Effector memory CD8-positive, alpha-beta T cell (primary cell): ENCODE measurements around the gene LENG1.

Experiments
- ATAC-seq: fragments of 150-1000 bp; cut with Tn5 transposase; replicated peaks from 2 replicates; pipeline ENCODE4 v1.10.0; 2021; ENCODE audit warnings: mild to moderate bottlenecking, moderate library complexity
- DNase-seq, 3 experiments: peaks; one replicate each; pipeline ENCODE4 v3.0.0; 2021
- H3K27ac Mint-ChIP-seq, 2 donors: one replicate each; pipeline ENCODE4 v1.8.0; 2022; ENCODE audit warnings: mild to moderate bottlenecking in 2 of 2, mixed read lengths in 2 of 2, moderate library complexity in 2 of 2
- H3K27me3 Mint-ChIP-seq, 2 donors: one replicate each; pipeline ENCODE4 v1.8.0; 2022; ENCODE audit warnings: mixed read lengths in 2 of 2
- H3K36me3 Mint-ChIP-seq: one replicate; pipeline ENCODE4 v1.8.0; 2022; ENCODE audit warnings: mild to moderate bottlenecking, moderate library complexity, mixed read lengths; ENCODE audit not compliant: insufficient read depth
- H3K4me1 Mint-ChIP-seq, 2 donors: one replicate each; pipeline ENCODE4 v1.8.0; 2022; ENCODE audit warnings: low read depth in 2 of 2, mixed read lengths in 2 of 2
- H3K4me3 Mint-ChIP-seq, 2 donors: one replicate each; pipeline ENCODE4 v1.8.0; 2022; ENCODE audit warnings: mild to moderate bottlenecking in 2 of 2, mixed read lengths in 2 of 2, moderate library complexity in 2 of 2
- H3K9me3 Mint-ChIP-seq, 2 donors: one replicate each; pipeline ENCODE4 v1.8.0; 2022; ENCODE audit warnings: mixed read lengths in 2 of 2

Gene LENG1

DNA sequence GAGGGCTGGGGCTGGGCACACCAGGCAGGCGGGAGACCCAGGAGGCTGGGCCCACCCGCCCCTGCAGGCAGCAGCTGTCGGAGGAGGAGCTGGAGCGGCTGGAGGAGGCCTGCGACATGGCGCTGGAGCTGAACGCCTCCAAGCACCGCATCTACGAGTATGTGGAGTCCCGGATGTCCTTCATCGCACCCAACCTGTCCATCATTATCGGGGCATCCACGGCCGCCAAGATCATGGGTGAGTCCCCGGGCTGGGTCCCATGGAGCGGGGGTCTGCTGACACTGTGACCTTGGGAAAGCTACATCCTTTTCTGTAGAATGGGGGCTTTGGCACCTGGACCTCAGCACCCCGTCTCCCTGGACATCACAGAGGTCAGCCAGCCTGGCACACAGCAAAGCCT, 35.8 kb downstream of the LENG1 start:
- no peak overlapping the region for H3K4me3 Mint-ChIP-seq
- no peak overlapping the region for H3K27ac Mint-ChIP-seq
- H3K36me3 Mint-ChIP-seq = peaks cover 62% of the 10 kb centered on the region
- DNase-seq = no peak
- H3K27me3 Mint-ChIP-seq = no peaks in the 10 kb centered on the region
- ATAC-seq = no peak
- H3K9me3 Mint-ChIP-seq = no peaks in the 10 kb centered on the region
- H3K4me1 Mint-ChIP-seq = no peaks in the 10 kb centered on the region

DNA sequence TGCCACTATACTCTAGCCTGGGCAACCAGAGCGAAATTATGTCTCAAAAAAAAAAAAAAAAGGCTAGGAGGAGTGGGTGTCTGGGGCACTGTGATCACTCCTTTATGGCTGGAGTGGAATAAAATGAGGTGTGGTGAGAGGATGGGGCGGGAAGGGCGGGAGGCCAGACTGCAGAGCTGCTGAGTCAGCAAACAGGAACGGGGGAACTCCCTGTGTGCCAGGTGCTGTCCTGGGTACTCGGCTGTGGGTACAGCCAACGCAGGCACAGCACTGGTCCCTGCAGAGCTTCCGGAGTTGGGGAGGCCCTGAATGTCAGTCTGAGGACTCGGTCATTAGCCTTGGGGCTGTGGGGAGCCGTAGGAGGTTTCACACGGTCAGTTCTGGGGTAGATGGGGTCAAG, 38.3 kb downstream of the LENG1 start:
- H3K27ac Mint-ChIP-seq = no peak overlapping the region
- H3K4me1 Mint-ChIP-seq = peaks cover 7 to 11% of the 10 kb centered on the region in 2 donors
- no peak for ATAC-seq
- no peaks in the 10 kb centered on the region for H3K27me3 Mint-ChIP-seq
- H3K4me3 Mint-ChIP-seq = no peak overlapping the region
- no peaks in the 10 kb centered on the region for H3K9me3 Mint-ChIP-seq
- DNase-seq = no peak
- H3K36me3 Mint-ChIP-seq = peaks cover 62% of the 10 kb centered on the region

DNA sequence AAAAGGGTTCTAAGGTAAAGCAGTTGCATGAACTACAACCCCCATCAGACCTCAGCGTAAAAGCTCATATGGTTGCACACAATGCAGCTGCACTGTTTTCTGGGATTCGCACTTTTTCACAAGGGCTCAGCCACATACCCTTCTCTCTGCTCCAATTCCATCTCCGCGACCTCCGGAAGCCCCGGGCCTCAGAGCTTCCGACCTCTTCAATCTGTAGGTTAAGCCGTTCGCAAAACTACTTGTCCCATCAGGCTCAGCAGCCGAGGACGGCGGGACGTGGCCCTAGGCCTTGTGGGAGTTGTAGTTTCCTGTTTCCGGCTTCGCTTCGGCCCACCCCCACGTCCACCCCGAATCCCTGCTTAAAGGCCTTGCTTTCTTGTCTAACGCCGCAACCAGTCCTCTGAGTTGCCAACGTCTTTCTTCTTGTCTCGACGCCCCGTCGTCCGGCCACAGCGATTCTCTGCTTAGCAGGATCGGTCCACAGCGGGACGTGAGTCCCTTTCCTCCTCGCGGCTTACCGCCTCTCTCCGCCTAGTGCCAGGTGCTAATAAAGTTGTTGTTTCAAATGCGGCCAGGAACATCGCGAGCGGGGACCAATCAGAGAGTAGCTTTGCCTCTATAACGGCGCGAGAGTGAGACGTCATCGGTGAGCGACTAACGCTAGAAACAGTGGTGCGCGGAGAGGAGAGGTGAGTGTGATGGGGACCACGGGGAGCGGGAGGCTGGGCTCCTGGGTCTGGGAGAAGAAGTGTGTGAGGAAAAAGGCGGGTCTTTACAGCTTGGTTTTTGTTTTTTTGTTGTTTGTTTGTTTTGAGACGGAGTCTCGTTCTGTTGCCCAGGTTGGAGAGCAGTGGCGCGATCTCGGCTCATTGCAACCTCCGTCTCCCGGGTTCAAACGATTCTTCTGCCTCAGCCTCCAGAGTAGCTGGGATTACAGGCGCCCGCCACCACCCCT, 44.1 kb downstream of the LENG1 start, which contains the start of the genes PRPF31 and TFPT:
Gene PRPF31 (plus strand): TSS at position 646 of the 955 bp plus-strand sequence. CDS start 2,525 bp downstream, outside the sequence.
Gene TFPT (minus strand): TSS at position 549 of the 955 bp plus-strand sequence. CDS start 388 bp downstream, at position 161.
- peak within 1 kb of the TSS; percentile 84 to 88 for H3K4me3 Mint-ChIP-seq
- DNase-seq (peak; percentile 93 to 97 (median 97)), ATAC-seq (peak; percentile 87)
- H3K4me1 Mint-ChIP-seq = peaks cover 29 to 38% of the 10 kb centered on the region in 2 donors
- H3K27me3 Mint-ChIP-seq = no peaks in the 10 kb centered on the region
- no peaks in the 10 kb centered on the region for H3K9me3 Mint-ChIP-seq
- H3K27ac Mint-ChIP-seq = peak within 1 kb of the TSS; percentile 84 to 94
- H3K36me3 Mint-ChIP-seq = peaks cover 57% of the 10 kb centered on the region

DNA sequence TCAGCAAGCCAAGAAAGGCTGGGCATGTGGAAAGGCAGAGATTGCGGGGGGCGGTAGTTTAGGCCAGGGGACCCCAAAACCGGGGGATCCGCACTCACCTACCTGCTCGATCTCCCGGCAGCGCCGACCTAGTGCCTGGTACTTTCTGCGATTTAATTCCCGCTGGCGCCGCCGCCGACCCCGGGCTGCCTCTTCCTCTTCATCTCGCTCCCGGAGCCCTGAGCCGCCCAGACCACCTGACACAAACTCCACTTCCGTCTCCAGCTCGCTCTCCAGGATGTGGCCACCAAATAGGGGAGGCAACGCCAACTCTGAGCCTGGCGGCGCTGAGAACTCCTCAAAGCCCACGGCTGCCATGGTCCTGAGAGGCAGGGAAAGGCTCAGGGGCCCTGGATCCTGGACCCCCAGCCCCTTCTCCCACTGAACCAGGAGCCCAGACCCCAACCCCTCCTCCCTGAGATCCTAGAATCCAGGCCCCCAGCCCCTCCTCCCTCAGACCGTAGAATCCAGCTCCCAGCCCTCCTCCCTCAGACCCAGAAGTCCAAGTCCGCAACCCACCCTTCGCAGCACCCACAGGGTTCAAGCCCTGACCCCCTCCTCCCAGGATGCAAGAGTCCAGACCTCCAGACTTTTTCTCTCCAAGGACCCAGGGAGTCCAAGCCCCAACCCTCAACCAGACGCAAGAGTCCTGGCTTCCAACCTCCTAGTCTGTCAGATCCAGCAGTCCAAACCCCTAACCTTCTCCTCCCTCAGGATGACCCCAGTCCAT, 45.0 kb downstream of the LENG1 start:
- Mint-ChIP-seq H3K27ac (peak overlapping the region; percentile 84 to 94), H3K36me3 (peaks cover 55% of the 10 kb centered on the region), H3K4me1 (peaks cover 29 to 41% of the 10 kb centered on the region in 2 donors), H3K27me3 (no peaks in the 10 kb centered on the region), H3K9me3 (no peaks in the 10 kb centered on the region), H3K4me3 (peak overlapping the region; percentile 84 to 88)
- DNase-seq (peak in 2 of 3 experiments; percentile 35 to 46), ATAC-seq (peak; percentile 39)

DNA sequence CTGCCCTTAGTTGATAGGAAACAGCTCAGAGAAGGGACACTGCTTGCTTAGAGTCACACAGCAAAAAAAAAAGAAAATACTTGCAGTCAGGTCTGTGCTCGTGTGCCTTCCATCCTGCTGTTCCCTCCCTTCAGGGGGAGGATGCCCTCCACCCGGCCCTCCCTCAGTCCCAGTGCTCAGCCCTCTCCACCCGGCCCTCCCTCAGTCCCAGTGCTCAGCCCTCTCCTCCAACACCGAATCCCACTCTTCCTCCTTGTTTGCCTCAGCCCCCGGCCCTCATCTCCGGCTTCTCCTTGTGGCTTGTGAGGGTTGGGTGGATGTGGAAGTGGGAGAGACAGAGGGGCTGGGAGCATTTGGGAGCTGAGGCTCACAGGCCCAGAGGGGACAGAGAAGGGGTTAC, 49.9 kb downstream of the LENG1 start:
- ATAC-seq = no peak
- Mint-ChIP-seq H3K9me3 (no peaks in the 10 kb centered on the region), H3K36me3 (peaks cover 60% of the 10 kb centered on the region), H3K4me1 (peaks cover 15 to 34% of the 10 kb centered on the region in 2 donors), H3K4me3 (no peak overlapping the region), H3K27ac (no peak overlapping the region), H3K27me3 (no peaks in the 10 kb centered on the region)
- no peak for DNase-seq

DNA sequence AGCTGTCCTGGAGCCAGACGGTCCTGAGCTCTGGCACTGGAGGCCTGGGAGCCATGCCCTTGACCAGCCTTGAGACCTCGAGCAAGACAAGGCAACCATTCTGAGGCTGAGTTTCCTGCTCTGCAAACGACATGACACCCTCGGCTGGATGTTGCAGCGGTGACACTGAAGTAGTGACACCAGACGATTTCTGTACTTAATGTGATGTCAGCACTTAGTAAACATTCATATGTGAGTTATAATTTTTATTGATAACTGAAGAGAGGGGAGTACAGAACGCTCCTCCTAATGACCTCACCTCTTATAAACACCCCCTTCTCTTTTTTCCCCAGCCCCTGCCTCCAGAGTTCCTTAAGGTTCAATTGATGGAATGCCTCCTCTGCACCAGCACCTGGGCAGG, 51.0 kb downstream of the LENG1 start:
- Mint-ChIP-seq H3K27ac (no peak overlapping the region), H3K4me3 (no peak overlapping the region), H3K9me3 (no peaks in the 10 kb centered on the region), H3K4me1 (peaks cover 5 to 23% of the 10 kb centered on the region in 2 donors), H3K36me3 (peaks cover 64% of the 10 kb centered on the region), H3K27me3 (no peaks in the 10 kb centered on the region)
- no peak for ATAC-seq
- no peak for DNase-seq

DNA sequence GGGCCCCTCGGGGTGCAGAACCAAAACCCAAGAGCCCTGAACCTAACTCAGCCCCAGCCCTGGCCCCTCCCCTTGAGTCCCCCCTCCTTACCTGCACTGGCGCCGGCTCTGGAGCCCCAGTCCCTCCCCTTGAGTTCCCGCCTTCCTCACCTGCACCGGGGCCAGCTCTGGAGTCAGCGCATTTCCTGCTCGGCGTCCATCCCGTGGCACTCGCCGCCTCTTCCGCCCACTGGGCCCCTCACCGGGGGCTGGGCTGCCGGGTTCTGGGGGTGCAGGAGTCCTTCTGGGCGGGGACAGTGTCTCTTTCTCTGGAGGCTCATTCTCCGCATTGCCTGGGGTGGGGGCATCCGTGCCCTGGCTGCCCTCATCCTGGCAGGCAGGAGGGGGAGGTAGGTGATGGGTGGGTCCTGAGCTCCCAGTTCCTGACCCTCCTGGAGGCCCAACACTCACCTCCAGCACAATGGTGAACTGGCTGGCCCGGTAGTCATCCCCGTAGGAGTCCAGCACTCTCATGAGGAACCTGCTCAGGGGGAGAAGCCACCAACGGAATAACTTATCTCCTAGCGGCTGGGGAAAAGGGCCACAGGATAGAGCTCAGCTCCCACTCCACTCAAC, 51.5 kb downstream of the LENG1 start:
- no peak for DNase-seq
- H3K27ac Mint-ChIP-seq = peak overlapping the region in 1 of 2 donors; percentile 52
- peaks cover 9 to 26% of the 10 kb centered on the region in 2 donors for H3K4me1 Mint-ChIP-seq
- H3K36me3 Mint-ChIP-seq = peaks cover 64% of the 10 kb centered on the region
- no peak for ATAC-seq
- no peak overlapping the region for H3K4me3 Mint-ChIP-seq
- H3K9me3 Mint-ChIP-seq = no peaks in the 10 kb centered on the region
- H3K27me3 Mint-ChIP-seq = no peaks in the 10 kb centered on the region

DNA sequence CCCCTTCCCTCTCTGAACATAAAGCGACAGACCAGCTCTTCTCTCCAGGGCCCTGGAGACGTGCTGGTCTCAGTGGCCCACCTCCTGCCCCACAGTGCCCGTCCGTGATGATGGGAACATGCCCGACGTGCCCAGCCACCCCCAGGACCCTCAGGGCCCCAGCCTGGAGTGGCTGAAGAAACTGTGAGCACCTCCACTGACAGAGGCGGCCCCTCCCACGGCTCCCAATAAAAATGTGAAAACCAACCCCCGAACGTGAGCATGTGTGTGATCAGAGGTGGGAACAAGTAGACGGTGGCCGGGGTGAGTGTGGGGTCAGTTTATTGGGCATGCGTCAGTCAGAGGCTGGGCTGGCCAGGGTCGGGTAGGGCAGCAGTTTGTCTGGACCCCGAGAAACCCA, 52.8 kb downstream of the LENG1 start:
- no peaks in the 10 kb centered on the region for H3K9me3 Mint-ChIP-seq
- H3K27me3 Mint-ChIP-seq = no peaks in the 10 kb centered on the region
- peaks cover 65% of the 10 kb centered on the region for H3K36me3 Mint-ChIP-seq
- H3K27ac Mint-ChIP-seq = no peak overlapping the region
- peaks cover 15 to 35% of the 10 kb centered on the region in 2 donors for H3K4me1 Mint-ChIP-seq
- ATAC-seq (no peak), DNase-seq (no peak)
- H3K4me3 Mint-ChIP-seq = no peak overlapping the region

DNA sequence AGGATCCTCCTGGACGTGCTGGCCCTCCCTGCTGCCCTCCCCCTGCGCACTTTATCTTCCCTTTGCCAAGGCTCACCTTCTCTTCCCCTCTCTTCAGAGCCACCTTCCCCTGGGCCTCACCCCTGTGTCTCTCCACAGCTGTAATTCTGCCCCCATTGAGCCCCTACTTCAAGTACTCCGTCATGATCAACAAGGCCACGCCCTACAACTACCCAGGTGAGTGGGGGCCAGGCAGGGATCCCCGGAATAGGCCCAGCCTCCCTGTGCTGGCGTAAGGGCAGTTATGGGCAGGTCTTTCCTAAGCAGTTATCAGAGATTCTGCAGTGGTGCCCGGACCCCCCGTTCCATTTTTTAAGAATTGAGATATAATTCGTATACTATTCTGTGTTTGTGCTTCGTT, 53.7 kb downstream of the LENG1 start:
- DNase-seq (no peak), ATAC-seq (no peak)
- Mint-ChIP-seq H3K36me3 (peaks cover 58% of the 10 kb centered on the region), H3K9me3 (no peaks in the 10 kb centered on the region), H3K4me1 (peaks cover 18 to 36% of the 10 kb centered on the region in 2 donors), H3K4me3 (peak overlapping the region in 1 of 2 donors; percentile 26), H3K27me3 (no peaks in the 10 kb centered on the region), H3K27ac (no peak overlapping the region)
